GM12878 (cell line): ENCODE results near the gene OLAH. TPM values are rescaled to one million over a fixed set of nuclear protein-coding genes. Genes with fewer than 3 reads are reported as not detected.

ENCODE experiments used
- ASH2L ChIP-seq: fragments of 300-600, 200-600 bp; sonication (generic); IDR thresholded peaks from 2 replicates; pipeline ENCODE4 v1.6.1; 2017; ENCODE audit warnings: low read depth, mild to moderate bottlenecking, borderline replicate concordance
- BHLHE40 ChIP-seq, 2 experiments: fragments of 450-650 bp in 1 of 2; IDR thresholded peaks; 2 replicates each; pipeline ENCODE4 v1.6.1; 2011 to 2017; ENCODE audit warnings: low read depth in 2 of 2, borderline replicate concordance in 1 of 2, improper control_type of control experiment in 1 of 2, low read length in 1 of 2, mild to moderate bottlenecking in 1 of 2
- BMI1 ChIP-seq: fragments of 450-650 bp; IDR thresholded peaks from 2 replicates; pipeline ENCODE4 v1.6.1; 2016; ENCODE audit warnings: mild to moderate bottlenecking, moderate library complexity, borderline replicate concordance
- BRCA1 ChIP-seq: IDR thresholded peaks from 2 replicates; pipeline ENCODE4 v1.6.1; 2011; ENCODE audit warnings: low read depth, low read length, improper control_type of control experiment
- E2F4 ChIP-seq: IDR thresholded peaks from 2 replicates; pipeline ENCODE4 v1.6.1; 2012; ENCODE audit warnings: low read depth, low read length, improper control_type of control experiment
- ETV6 ChIP-seq, 2 experiments: fragments of 450-650 bp in 1 of 2; IDR thresholded peaks in 1 of 2; conservative IDR thresholded peaks in 1 of 2; 2 replicates each; pipeline ENCODE4 v1.6.1; 2014; ENCODE audit warnings: antibody characterized with exemption in 1 of 2, borderline replicate concordance in 1 of 2, low read depth in 1 of 2, mild to moderate bottlenecking in 1 of 2, moderate library complexity in 1 of 2
- HDAC2 ChIP-seq: fragments of 200-600 bp; sonication (generic); IDR thresholded peaks from 2 replicates; pipeline ENCODE4 v1.6.1; 2017
- HDGF ChIP-seq: fragments of 450-650 bp; IDR thresholded peaks from 2 replicates; pipeline ENCODE4 v1.6.1; 2016; ENCODE audit warnings: antibody characterized with exemption
- IRF4 ChIP-seq: IDR thresholded peaks from 2 replicates; pipeline ENCODE4 v1.6.1; 2011; ENCODE audit warnings: low read depth, low read length
- MYB ChIP-seq: fragments of 150-350 bp; IDR thresholded peaks from 2 replicates; pipeline ENCODE4 v1.6.1; 2014; ENCODE audit warnings: mild to moderate bottlenecking, low read depth, low read length, borderline replicate concordance
- NFYB ChIP-seq: IDR thresholded peaks from 2 replicates; pipeline ENCODE4 v1.6.1; 2011; ENCODE audit warnings: low read depth, mild to moderate bottlenecking, low read length, improper control_type of control experiment, moderate library complexity; ENCODE audit not compliant: insufficient read depth
- RCOR1 ChIP-seq: conservative IDR thresholded peaks from 2 replicates; pipeline ENCODE4 v1.6.1; 2012; ENCODE audit warnings: low read depth, low read length, improper control_type of control experiment
- SMAD1 ChIP-seq: fragments of 450-650 bp; IDR thresholded peaks from 2 replicates; pipeline ENCODE4 v1.6.1; 2018; ENCODE audit warnings: mild to moderate bottlenecking, low read depth; ENCODE audit not compliant: partially characterized antibody
- SMARCA5 ChIP-seq: fragments of 450-650 bp; IDR thresholded peaks from 2 replicates; pipeline ENCODE4 v1.6.1; 2017; ENCODE audit warnings: mild to moderate bottlenecking
- USF1 ChIP-seq: IDR thresholded peaks from 2 replicates; pipeline ENCODE4 v1.6.1; 2011; ENCODE audit warnings: borderline replicate concordance, low read depth, mild to moderate bottlenecking, moderate library complexity, mixed read lengths, low read length; ENCODE audit not compliant: insufficient read depth; ENCODE audit errors: extremely low read length
- ZBTB40 ChIP-seq: fragments of 450-650 bp; IDR thresholded peaks from 2 replicates; pipeline ENCODE4 v1.6.1; 2016; ENCODE audit warnings: mild to moderate bottlenecking, moderate library complexity, borderline replicate concordance
- ZNF384 ChIP-seq: IDR thresholded peaks from 2 replicates; pipeline ENCODE4 v1.6.1; 2012; ENCODE audit warnings: low read depth, mild to moderate bottlenecking, low read length, improper control_type of control experiment, borderline replicate concordance
- polyA plus RNA-seq, 11 experiments: library from polyadenylated mRNA; depleted of rRNA in 4 of 11; unstranded in 6 of 11; stranded (reverse) in 5 of 11; fragments of >200 nt; fragmentation: Nextera tagmentation in 4 of 11; fragmentation: Illumina TruSeq in 1 of 11; extraction: Ambion mirVana in 4 of 11; extraction: Trizol in 1 of 11; gene quantifications; 1 replicate in 1 of 11; 2 replicates in 10 of 11; pipeline versions ENCODE4 v1.2.1 to v1.2.3, GENCODE V29; 2011 to 2016; ENCODE audit warnings: inconsistent platforms in 2 of 11, missing spikeins in 2 of 11, low read depth in 1 of 11
- total RNA-seq, 4 experiments: library from RNA; depleted of rRNA in 3 of 4; stranded (reverse); fragments of >200 nt in 3 of 4; fragmentation: Illumina TruSeq in 1 of 4; extraction: Trizol in 1 of 4; gene quantifications; 2 replicates each; pipeline versions ENCODE4 v1.2.1 to v1.2.3, GENCODE V29; 2013 to 2021
- TF ChIP-seq, protein P1 (sequence below): IDR thresholded peaks from 2 replicates; pipeline ENCODE4 v1.6.1; 2011; ENCODE audit warnings: borderline replicate concordance, low read depth, mild to moderate bottlenecking, moderate library complexity, low read length; ENCODE audit not compliant: insufficient read depth, poor library complexity, severe bottlenecking
- TF ChIP-seq, protein P2 (sequence below): IDR thresholded peaks from 2 replicates; pipeline ENCODE4 v1.6.1; 2012; ENCODE audit warnings: low read depth, low read length, improper control_type of control experiment

The OLAH gene
- total and polyA plus RNA-seq, 10 of the 15 experiments (the other 5 are each of a cell fraction or from before 2014, with no cell fraction given), result 0.10 to 1.4 (median 0.59) TPM; not detected in 1

DNA sequence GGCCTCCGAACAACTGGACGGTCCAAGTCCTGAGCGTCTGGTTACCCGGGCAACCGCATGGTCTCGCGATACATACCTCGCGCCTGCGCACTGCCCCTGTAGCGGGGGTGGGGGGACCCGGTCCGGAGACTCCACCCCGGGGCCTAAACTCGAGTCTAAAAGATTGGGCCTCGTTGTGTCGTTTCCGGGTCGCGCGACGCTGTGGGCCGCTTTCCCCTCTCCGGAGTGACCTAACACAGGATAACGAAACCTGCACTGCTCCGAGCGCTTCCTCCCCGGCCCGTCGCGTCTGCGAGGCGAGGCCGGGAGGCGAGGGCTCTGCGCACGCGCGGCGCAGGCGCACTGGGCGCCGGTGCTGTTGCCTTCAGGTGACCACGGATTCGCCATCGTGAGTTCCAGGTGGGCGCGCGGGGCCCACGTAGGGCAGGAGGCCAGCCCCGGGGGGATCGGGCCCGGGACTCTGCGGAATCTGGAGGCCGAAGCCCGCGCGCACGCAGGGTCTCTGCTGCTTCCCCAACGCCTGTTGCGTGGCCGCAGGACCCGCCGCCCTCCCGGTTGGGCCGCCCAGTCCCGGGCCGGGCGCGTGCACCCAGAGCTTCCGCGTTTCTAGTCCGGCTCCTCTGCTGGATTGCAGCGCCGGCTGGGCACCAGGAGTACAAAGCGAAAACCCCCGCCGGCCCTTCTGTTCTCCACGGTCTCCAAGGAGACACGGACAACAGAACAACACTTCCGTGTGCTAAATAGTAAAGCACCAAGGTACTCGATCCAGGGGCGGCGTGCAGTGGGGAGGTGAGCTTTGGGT is 53.5 kb downstream of the OLAH start, which contains the start of gene RPP38 (continued):
- TF ChIP-seq E2F4 (0 out of 2 replicates have a peak, but pooled peaks have one; percentile 30), BRCA1 (peak; percentile 73), MYB (no peak), RCOR1 (no peak), IRF4 (no peak), ETV6 (conservative IDR thresholded peaks at IDR 0.05 in 1 of 2, IDR thresholded peaks at IDR 0.05 in 1 of 2; ENCODE audit: borderline replicate concordance in 1 of 2, low read depth in 1 of 2) (peak in 1 of 2 experiments; percentile 93; a peak in 2 of 4 replicates), BMI1 (peak; percentile 96), SMAD1 (no peak), HDAC2 (no peak), BHLHE40 (IDR thresholded peaks at IDR 0.05; ENCODE audit: borderline replicate concordance in 1 of 2, low read depth in 2 of 2, low read length in 1 of 2) (peak; percentile 70 to 93; a peak in 3 of 4 replicates), ASH2L (peak; percentile 71; the same call in 1 of the 2 replicates), USF1 (peak; percentile 36), ZBTB40 (no peak; the same call in 1 of the 2 replicates), SMARCA5 (peak; percentile 80; the same call in 1 of the 2 replicates), NFYB (0 out of 2 replicates have a peak, but pooled peaks have one; percentile 35), HDGF (no peak), ZNF384 (no peak)
- TF ChIP-seq, protein P1, sequence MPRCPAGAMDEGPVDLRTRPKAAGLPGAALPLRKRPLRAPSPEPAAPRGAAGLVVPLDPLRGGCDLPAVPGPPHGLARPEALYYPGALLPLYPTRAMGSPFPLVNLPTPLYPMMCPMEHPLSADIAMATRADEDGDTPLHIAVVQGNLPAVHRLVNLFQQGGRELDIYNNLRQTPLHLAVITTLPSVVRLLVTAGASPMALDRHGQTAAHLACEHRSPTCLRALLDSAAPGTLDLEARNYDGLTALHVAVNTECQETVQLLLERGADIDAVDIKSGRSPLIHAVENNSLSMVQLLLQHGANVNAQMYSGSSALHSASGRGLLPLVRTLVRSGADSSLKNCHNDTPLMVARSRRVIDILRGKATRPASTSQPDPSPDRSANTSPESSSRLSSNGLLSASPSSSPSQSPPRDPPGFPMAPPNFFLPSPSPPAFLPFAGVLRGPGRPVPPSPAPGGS, result no peak
- TF ChIP-seq, protein P2, sequence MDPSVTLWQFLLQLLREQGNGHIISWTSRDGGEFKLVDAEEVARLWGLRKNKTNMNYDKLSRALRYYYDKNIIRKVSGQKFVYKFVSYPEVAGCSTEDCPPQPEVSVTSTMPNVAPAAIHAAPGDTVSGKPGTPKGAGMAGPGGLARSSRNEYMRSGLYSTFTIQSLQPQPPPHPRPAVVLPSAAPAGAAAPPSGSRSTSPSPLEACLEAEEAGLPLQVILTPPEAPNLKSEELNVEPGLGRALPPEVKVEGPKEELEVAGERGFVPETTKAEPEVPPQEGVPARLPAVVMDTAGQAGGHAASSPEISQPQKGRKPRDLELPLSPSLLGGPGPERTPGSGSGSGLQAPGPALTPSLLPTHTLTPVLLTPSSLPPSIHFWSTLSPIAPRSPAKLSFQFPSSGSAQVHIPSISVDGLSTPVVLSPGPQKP, result 0 out of 2 replicates have a peak, but pooled peaks have one; percentile 35
